HEK293 (cell line): ENCODE measurements around the gene HHAT.

ENCODE experiments used
- CTCF ChIA-PET: fragments of 350-600 bp; formaldehyde crosslinking; extraction: SDS; loops from one replicate; lab custom pipeline; 2021; ENCODE audit warnings: antibody characterized with exemption; lab: Yijun Ruan, JAX
- POLR2A ChIA-PET: fragments of 300-600 bp; formaldehyde crosslinking; extraction: SDS; loops from one replicate; lab custom pipeline; 2020; ENCODE audit warnings: antibody characterized with exemption, inconsistent platforms; lab: Yijun Ruan, JAX
- H3K27ac ChIP-seq: fragments of 200-500 bp; sonication (Bioruptor generic); 2 replicates; pipeline ENCODE4 v1.5.1; 2014; ENCODE audit warnings: low read depth, low read length, control low read depth, inconsistent platforms; ENCODE audit errors: extremely low read depth
- H3K36me3 ChIP-seq, 2 experiments: fragments of 200-500 bp in 1 of 2; sonication (Bioruptor generic) in 1 of 2; 1 replicate in 1 of 2; 2 replicates in 1 of 2; pipeline ENCODE4 v1.5.1; 2014 to 2017; ENCODE audit warnings: inconsistent platforms in 2 of 2, low read length in 2 of 2; ENCODE audit not compliant: control insufficient read depth in 2 of 2, insufficient read depth in 1 of 2
- H3K4me1 ChIP-seq: fragments of 200-500 bp; sonication (Bioruptor generic); 2 replicates; pipeline ENCODE4 v1.5.1; 2014; ENCODE audit warnings: mild to moderate bottlenecking, low read length, inconsistent platforms; ENCODE audit not compliant: control insufficient read depth, insufficient read depth
- H3K4me3 ChIP-seq: 2 replicates; pipeline ENCODE4 v1.5.1; 2011; ENCODE audit warnings: low read depth, mild to moderate bottlenecking, control low read depth, low read length, moderate library complexity
- H3K9me3 ChIP-seq: fragments of 200-500 bp; sonication (Bioruptor generic); 2 replicates; pipeline ENCODE4 v1.5.1; 2014; ENCODE audit warnings: low read depth, low read length, inconsistent platforms; ENCODE audit not compliant: control insufficient read depth, insufficient read depth
- CTCF ChIP-seq: fragments of 450-650 bp; formaldehyde crosslinking; IDR thresholded peaks from 2 replicates; pipeline ENCODE4 v1.5.1; 2016; ENCODE audit warnings: missing biosample characterization, missing genetic modification characterization
- HOXA7 ChIP-seq: sonication (generic); formaldehyde crosslinking; IDR thresholded peaks from 2 replicates; pipeline ENCODE4 v1.8.1; 2022; ENCODE audit warnings: missing genetic modification reagents, borderline replicate concordance
- INSM2 ChIP-seq: fragments of 450-650 bp; formaldehyde crosslinking; IDR thresholded peaks from 2 replicates; pipeline ENCODE4 v1.5.1; 2016; ENCODE audit warnings: missing biosample characterization, missing genetic modification characterization
- REST ChIP-seq: fragments of 450-650 bp; formaldehyde crosslinking; IDR thresholded peaks from 2 replicates; pipeline ENCODE4 v1.5.1; 2016; ENCODE audit warnings: missing biosample characterization, missing genetic modification characterization
- TCF7L2 ChIP-seq: IDR thresholded peaks from 2 replicates; pipeline ENCODE4 v1.6.1; 2011; ENCODE audit warnings: low read depth, mild to moderate bottlenecking, inconsistent platforms, low read length, moderate library complexity, borderline replicate concordance
- WT1 ChIP-seq: fragments of 450-650 bp; formaldehyde crosslinking; IDR thresholded peaks from 2 replicates; pipeline ENCODE4 v1.5.1; 2016; ENCODE audit warnings: missing biosample characterization, missing genetic modification characterization
- ZBTB6 ChIP-seq: fragments of 450-650 bp; formaldehyde crosslinking; IDR thresholded peaks from 2 replicates; pipeline ENCODE4 v1.5.1; 2017; ENCODE audit warnings: missing biosample characterization, missing genetic modification characterization
- ZFP41 ChIP-seq: fragments of 450-650 bp; formaldehyde crosslinking; IDR thresholded peaks from 2 replicates; pipeline ENCODE4 v1.5.1; 2016; ENCODE audit warnings: missing biosample characterization, missing genetic modification characterization, borderline replicate concordance
- ZNF112 ChIP-seq: fragments of 450-650 bp; formaldehyde crosslinking; IDR thresholded peaks from 2 replicates; pipeline ENCODE4 v1.5.0; 2017; ENCODE audit warnings: missing biosample characterization, missing genetic modification characterization
- ZNF404 ChIP-seq: fragments of 450-650 bp; formaldehyde crosslinking; IDR thresholded peaks from 2 replicates; pipeline ENCODE4 v1.5.1; 2017; ENCODE audit warnings: missing biosample characterization, missing genetic modification characterization
- ZNF560 ChIP-seq: fragments of 450-650 bp; formaldehyde crosslinking; IDR thresholded peaks from 2 replicates; pipeline ENCODE4 v1.5.1; 2017; ENCODE audit warnings: missing biosample characterization, missing genetic modification characterization, borderline replicate concordance
- ZNF654 ChIP-seq: fragments of 450-650 bp; formaldehyde crosslinking; IDR thresholded peaks from 2 replicates; pipeline ENCODE4 v1.5.1; 2016; ENCODE audit warnings: low read depth, missing biosample characterization, missing genetic modification characterization
- ZNF660 ChIP-seq: fragments of 450-650 bp; IDR thresholded peaks from 2 replicates; pipeline ENCODE4 v1.5.1; 2018; ENCODE audit warnings: missing biosample characterization, mild to moderate bottlenecking, missing genetic modification characterization
- ZNF692 ChIP-seq: fragments of 450-650 bp; formaldehyde crosslinking; IDR thresholded peaks from 2 replicates; pipeline ENCODE4 v1.5.1; 2016; ENCODE audit warnings: missing biosample characterization, missing genetic modification characterization

The HHAT gene

GRCh38 chr1:210360852-210361477 is 32.3 kb downstream of the HHAT start:
- TF ChIP-seq ZNF560 (tag by site-specific recombination) (no peak), REST (peak; percentile 77), ZNF692 (tag by site-specific recombination) (0 out of 2 replicates have a peak, but pooled peaks have one; percentile 19), CTCF (tag by site-specific recombination) (peak; percentile 44; the same call in 1 of the 2 replicates), HOXA7 (CRISPR knock-in tag) (no peak), ZNF112 (tag by site-specific recombination) (no peak), ZNF654 (tag by site-specific recombination) (peak; percentile 57), ZNF660 (tag by site-specific recombination) (peak; percentile 71; the same call in 1 of the 2 replicates), ZFP41 (no peak)
- TF ChIP-seq, all 188 proteins: peak for 5
- no peaks in the 10 kb centered on the region for H3K36me3 ChIP-seq
- H3K4me1 ChIP-seq, result no peaks in the 10 kb centered on the region
- H3K4me3 ChIP-seq, result no peak overlapping the region
- POLR2A ChIA-PET, result interaction anchor here (1.1 kb wide), 1 partner anchor 13 kb away, joined by 3 read pairs; no protein-coding TSS in a partner anchor
- no peak overlapping the region for H3K27ac ChIP-seq
- no peaks in the 10 kb centered on the region for H3K9me3 ChIP-seq
- CTCF ChIA-PET, result interaction anchor here (0.5 to 3.7 kb wide), 31 partner anchors 9 to 961 kb away, joined by 3 to 47 read pairs (median 3); no protein-coding TSS in a partner anchor

- TF ChIP-seq ZNF404 (tag by site-specific recombination), result no peak
- no peak for TF ChIP-seq TCF7L2
- TF ChIP-seq ZBTB6, result no peak
- no peak for TF ChIP-seq INSM2 (tag by site-specific recombination)
- TF ChIP-seq WT1 (tag by site-specific recombination), result no peak
- Histone ChIP-seq H3K36me3 (no peaks in the 10 kb centered on the region), H3K4me1 (no peaks in the 10 kb centered on the region), H3K27ac (no peak overlapping the region), H3K9me3 (no peaks in the 10 kb centered on the region), H3K4me3 (no peak overlapping the region)
- CTCF ChIA-PET, result interaction anchor here (0.5 to 3.7 kb wide), 19 partner anchors 8 to 960 kb away, joined by 3 to 47 read pairs (median 4); no protein-coding TSS in a partner anchor
- POLR2A ChIA-PET, result interaction anchor here (1.1 kb wide), 1 partner anchor 12 kb away, joined by 3 read pairs; no protein-coding TSS in a partner anchor
Observed at GRCh38 chr1:210361665-210362064, 33.0 kb downstream of the HHAT start.
